Fibroblast of peridontal ligament (primary cell): ENCODE results near the gene CLDN24.

Experiments used
- DNase-seq: peaks from one replicate; pipeline ENCODE4 v3.0.0-alpha.2; 2010; ENCODE audit errors: extremely low read depth

CLDN24 gene

GRCh38 chr4:183322326-183322725 lies at the start of gene CLDN24:
Gene CLDN24 (minus strand): TSS chr4:183322426. CDS start chr4:183322426, 0 bp downstream.
- no peak for DNase-seq

DNA sequence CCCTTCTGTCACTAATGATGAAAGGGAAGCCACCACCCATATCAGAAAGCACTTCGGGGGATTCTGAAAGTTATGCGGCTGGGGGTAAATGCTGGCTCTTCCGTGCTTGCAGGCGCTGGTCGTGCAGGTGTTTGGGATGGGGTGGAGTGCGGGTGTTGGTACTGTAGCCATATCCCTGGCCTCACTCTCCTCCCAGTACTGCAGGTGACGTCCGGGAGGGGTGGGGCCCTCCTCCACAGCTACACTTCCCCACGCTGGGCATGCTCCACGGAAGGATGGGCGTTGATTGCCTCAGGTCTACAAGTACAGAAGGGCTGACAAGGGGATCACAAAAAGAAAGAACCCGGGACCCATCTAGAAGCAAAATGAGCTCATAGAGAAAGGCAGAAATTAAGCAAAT lies 48.6 kb upstream of the CLDN24 start:
- DNase-seq = no peak

DNA sequence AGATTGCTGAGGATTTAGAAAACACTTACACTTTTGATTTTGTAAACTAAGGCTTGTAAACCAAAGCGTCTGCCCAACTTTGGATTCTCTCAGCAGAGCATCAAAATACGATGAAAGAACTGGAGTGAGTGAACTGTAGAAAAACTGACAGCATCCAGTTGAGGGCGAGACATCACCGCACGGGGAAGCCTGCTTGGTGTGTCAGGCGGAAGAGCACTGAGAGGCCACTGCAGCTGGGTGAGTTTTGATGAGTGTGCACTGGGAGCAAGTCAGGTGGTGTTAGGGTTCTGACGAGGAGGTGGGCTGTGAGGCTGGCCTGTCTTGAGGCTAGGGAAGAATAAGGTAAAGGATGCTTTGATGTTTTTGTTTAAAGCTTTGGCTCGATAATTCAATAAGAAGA lies 46.8 kb upstream of the CLDN24 start:
- DNase-seq = no peak

- no peak for DNase-seq
Measured at GRCh38 chr4:183366206-183366835, 44.1 kb upstream of the CLDN24 start.

DNA sequence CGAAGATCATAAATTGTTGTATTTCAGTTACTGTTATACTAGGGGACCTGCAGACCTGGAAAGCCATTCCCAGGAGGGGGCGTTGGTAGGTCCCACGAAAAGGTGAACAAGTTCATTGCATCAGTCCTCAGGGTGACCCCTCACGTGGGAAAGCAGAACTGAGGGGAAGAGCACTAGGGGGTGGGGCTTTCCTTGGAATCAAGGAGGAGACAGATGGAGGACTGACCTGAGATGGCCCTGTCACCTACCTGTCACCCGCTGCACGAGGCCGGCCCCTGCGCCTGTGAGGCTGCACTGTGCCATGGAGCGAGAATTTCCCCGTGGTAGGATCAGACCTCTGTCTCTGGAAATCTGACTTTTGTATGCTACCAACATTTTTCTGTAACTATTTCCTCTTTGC lies 41.8 kb upstream of the CLDN24 start:
- DNase-seq = no peak

DNA sequence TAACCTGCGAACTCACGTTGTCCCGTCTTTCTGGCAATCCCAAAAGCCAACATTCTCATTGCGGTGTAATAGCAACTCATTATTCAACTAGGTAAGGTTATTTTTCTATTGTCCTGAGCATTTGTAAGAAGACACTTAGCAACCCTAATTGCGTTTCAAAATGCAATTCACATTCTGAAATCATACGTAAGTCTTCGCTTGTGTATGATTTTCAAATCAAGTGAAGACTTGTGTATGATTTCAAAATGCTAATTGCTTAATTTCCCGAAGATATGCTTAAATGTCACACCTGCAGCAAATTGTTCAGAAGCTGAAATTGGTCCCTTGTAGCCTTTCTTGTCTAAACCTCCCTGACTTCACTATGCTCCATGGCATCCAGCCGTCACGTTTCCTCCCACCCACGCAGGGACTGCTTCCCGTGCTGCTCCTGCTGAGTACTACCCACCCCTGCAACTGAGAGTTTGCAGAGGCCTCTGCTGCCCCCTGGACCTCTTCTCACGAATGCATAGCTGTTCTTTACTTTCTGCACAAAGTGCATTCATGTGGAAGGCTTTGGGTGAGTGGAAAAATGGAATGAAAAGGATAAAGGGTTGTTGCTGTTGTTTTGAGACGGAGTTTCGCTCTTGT lies 40.8 kb upstream of the CLDN24 start:
- DNase-seq = no peak

DNA sequence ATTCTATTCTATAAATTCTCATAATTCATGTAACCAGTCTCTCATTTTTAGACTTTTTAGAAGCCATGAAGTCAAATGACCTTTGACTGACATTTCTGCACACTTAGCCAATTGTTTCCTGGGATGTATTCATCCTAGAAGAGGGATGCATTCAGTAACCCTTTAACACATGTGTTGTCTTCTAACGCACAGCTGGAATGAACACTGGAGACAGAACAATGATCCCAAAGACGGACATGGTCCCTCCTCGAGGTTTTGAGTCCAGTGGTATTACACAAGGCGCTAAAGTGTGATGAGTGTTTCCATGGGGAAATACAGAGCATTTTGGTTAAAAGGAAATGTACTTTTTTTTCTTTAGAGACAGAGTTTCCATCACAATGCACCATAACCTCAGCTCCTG lies 39.8 kb upstream of the CLDN24 start:
- no peak for DNase-seq

GRCh38 chr4:183360161-183360919 lies 38.1 kb upstream of the CLDN24 start:
- no peak for DNase-seq

- DNase-seq = no peak
Measured at GRCh38 chr4:183358215-183358755, 36.1 kb upstream of the CLDN24 start.

GRCh38 chr4:183356931-183357675 lies 34.9 kb upstream of the CLDN24 start:
- DNase-seq = no peak

- no peak for DNase-seq
Measured at GRCh38 chr4:183356173-183356830, 34.1 kb upstream of the CLDN24 start.

GRCh38 chr4:183355405-183355804 lies 33.2 kb upstream of the CLDN24 start:
- DNase-seq = peak; percentile 65

- DNase-seq = no peak
Measured at GRCh38 chr4:183354219-183354618, 32.0 kb upstream of the CLDN24 start.

DNA sequence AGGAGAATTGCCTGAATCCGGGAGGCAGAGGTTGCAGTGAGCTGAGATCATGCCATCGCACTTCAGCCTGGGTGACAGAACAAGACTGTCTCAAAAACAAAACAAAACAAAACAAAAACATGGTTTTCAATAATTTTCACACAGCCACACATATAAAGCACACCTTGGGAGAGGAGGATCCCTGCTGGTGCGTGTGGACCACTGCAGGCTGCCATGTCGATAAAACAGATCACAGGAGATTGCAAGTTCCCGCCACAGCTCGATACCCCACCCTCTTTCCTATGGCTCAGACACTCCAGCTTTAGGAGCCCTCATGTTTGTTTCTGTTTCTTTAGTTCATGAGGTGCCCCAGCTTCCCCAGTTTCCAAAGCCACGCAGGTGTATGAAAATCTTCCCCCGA lies 31.3 kb upstream of the CLDN24 start:
- DNase-seq = no peak

DNA sequence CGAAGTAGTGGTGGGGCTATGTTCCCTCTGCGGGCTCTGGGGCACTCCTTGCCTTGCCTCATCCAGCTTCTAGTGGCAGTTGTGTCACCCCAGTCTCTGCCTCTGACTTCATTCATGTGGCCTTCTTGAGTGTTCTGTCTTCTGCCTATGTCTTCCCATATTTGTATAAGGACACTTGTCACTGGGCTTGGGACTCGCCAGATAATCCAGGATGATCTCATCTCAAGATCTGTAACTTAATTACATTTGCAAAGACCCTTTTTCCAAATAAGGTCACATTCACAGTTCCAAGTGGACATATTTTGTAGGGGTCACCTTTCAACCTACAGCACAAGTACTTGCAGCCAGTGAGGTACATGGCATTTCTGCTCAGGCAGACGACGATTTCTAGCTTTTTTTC lies 30.3 kb upstream of the CLDN24 start:
- no peak for DNase-seq

DNA sequence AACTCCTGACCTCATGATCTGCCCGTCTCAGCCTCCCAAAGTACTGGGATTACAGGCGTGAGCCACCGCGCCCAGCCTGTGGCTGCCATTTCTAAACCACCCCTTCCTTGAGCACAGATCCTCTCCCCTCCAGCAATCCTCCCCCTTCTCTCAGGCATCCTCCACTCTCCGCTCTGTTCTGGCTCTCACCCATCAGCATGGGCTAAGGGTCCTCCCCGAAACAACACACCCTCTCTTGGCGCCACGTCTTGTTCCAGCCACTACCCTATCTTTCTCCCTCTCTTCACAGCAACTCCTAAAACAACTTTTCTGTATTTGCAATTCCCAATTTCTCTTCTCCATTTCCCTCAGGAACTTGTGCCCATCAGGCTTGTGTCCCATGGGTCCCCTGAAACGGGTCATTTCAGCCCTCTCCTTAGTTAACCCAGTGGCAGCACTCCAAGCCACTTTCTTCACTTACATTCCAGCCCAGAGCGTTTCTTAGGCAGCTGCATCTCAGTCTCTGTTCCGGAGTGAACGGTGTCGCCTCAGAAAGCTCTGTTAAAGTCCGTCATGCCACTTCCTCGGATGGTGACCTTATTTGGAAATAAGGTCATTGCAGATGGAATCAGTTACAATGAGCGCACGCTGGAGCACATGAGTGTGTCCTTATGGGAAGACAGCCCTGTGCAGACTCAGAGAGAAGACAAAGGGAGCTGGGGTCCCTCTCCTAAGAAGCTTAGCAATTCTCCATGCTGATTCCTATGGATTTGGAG lies 28.3 kb upstream of the CLDN24 start:
- DNase-seq = no peak

DNA sequence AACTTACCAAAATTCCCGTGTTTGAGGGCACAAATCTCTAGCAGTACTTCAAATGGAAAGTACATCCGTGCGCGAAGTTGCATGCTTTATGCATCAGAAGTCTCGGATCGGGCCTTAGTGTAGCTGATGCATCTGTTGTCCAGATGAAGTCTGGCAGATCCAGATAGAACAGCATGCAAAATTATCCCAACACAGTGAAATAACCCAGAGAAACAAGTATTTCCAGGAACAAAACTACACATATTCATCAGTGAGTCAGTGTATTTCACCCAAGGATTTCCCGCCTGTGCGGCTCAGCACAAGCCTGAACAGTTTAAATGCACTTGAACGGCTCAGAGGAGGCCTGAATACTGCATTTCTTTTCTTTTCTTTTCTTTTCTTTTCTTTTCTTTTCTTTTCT lies 27.4 kb upstream of the CLDN24 start:
- peak; percentile 28 for DNase-seq

DNA sequence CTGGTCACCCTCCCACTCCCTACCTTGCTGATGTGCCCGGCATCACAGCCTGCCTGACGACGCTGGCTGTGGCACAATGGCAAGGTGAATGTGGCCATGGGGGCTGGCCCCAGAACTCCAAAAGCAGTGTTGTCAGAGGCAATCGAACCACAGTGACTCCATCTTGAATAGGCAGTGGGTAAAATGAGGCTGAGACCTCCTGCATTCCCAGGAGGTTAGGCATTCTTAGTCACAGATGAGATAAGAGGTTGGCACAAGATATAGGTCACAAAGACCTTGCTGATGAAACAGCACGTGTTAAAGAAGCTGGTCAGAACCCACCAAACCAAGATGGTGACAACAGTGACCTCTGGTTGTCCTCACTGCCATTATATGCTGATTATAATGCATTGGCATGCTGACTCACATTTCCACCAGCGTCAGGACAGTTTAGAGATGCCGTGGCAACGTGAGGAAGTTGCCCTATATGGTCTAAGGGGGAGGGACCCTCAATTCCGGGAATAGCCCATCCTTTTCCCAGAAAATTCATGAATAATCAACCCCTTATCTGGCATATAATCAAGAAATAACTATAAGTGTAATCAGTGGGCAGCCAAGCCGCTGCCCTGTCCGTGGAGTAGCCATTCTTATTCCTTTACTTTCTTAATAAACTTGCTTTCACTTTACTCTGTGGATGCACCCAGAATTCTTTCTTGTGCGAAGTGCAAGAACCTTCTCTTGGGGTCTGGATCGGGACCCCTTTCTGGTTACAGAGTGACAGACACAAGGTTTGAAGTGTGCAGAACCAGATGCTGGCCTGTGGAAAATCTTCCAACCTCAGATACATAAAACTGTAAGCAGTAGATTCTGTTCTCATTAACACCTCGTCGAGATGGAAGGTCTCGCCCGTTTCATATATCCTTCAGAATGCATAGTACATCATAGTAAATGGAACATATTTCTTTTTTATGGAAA lies 26.8 kb upstream of the CLDN24 start:
- peak; percentile 83 for DNase-seq

- DNase-seq = no peak
Measured at GRCh38 chr4:183348136-183348535, 25.9 kb upstream of the CLDN24 start.

DNA sequence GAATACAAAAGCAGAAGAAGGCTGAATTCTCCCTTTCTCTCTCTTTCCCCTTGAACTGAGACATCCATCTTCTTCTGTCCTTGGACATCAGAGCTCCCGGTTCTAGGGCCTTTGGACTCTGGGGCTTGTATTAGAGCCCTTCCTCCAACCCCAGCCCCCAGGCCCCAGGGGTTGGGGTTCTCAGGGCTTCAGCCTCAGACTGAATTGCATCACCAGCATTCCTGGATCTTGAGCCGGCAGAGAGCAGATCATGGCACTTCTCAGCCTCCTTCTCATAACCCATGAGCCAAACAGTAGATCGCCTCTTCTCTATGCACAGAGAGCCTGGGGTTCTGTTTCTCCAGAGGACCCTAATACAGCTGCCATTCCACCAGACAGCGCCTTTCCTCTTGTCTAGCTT lies 25.3 kb upstream of the CLDN24 start:
- peak; percentile 23 for DNase-seq
